GM12878 (cell line): ENCODE measurements around the gene NRXN3. TPM values are rescaled to one million over a fixed set of nuclear protein-coding genes. Genes with fewer than 3 reads are reported as not detected.

ENCODE experiments used
- ATAC-seq: fragments of 200-7000 bp; cut with Tn5 transposase; 3 replicates; pipeline ENCODE4 v1.9.1; 2020; ENCODE audit warnings: mild to moderate bottlenecking, moderate library complexity
- BruUV-seq: library from RNA; stranded (reverse); fragments of 400-500 nt; replicated peaks from 2 replicates; lab custom pipeline; 2021; lab: Mats Ljungman, UMichigan
- CTCF ChIA-PET: fragments of 300-600 bp; sonication (Branson Sonifier 250); formaldehyde crosslinking; extraction: SDS; loops from one replicate; lab custom pipeline; 2021; ENCODE audit warnings: inconsistent platforms; lab: Yijun Ruan, JAX
- POLR2A ChIA-PET: fragments of 350-600 bp; formaldehyde crosslinking; extraction: SDS; loops from one replicate; lab custom pipeline; 2021; ENCODE audit warnings: inconsistent platforms; lab: Charles Lee
- RAD21 ChIA-PET: fragments of 300-600 bp; sonication (Branson Sonifier 250); formaldehyde crosslinking; loops from one replicate; lab custom pipeline; 2023; ENCODE audit warnings: antibody characterized with exemption; ENCODE audit not compliant: unreplicated experiment; lab: Charles Lee
- SMC1A ChIA-PET: fragments of 300-600 bp; sonication (Branson Sonifier 250); formaldehyde crosslinking; loops from one replicate; lab custom pipeline; 2023; ENCODE audit not compliant: unreplicated experiment, uncharacterized antibody; lab: Charles Lee
- DNase-seq: peaks from one replicate; pipeline ENCODE4 v3.0.0-alpha.2; 2011; ENCODE audit warnings: low read depth, low spot score
- FAIRE-seq: peaks from 3 replicates; lab custom pipeline; 2011; peaks lifted over from hg19 to GRCh38; lab: Jason Lieb, UNC
- H2AFZ ChIP-seq: 2 replicates; pipeline ENCODE4 v1.6.0; 2011; ENCODE audit warnings: low read depth, low read length, control low read depth; ENCODE audit not compliant: control insufficient read depth
- H3K27ac ChIP-seq: 2 replicates; pipeline ENCODE4 v1.5.1; 2011; ENCODE audit warnings: control low read depth; ENCODE audit not compliant: control insufficient read depth, insufficient read depth
- H3K27me3 ChIP-seq, 2 experiments: replicated peaks in 1 of 2; 2 replicates each; pipeline versions ENCODE4 v1.6.0 to v1.6.1; 2011; ENCODE audit warnings: low read length in 1 of 2; ENCODE audit not compliant: control insufficient read depth in 2 of 2, insufficient read depth in 2 of 2
- H3K36me3 ChIP-seq, 2 experiments: 2 replicates each; pipeline ENCODE4 v1.5.1; 2011; ENCODE audit warnings: low read length in 1 of 2; ENCODE audit not compliant: control insufficient read depth in 2 of 2, insufficient read depth in 2 of 2
- H3K4me1 ChIP-seq: 2 replicates; pipeline ENCODE4 v1.6.1; 2011; ENCODE audit warnings: mild to moderate bottlenecking, low read length, moderate library complexity, mixed read lengths; ENCODE audit not compliant: control insufficient read depth, insufficient read depth
- H3K4me2 ChIP-seq: 2 replicates; pipeline ENCODE4 v1.6.0; 2011; ENCODE audit warnings: control low read depth; ENCODE audit not compliant: control insufficient read depth, insufficient read depth
- H3K4me3 ChIP-seq: fragments of 200-600 bp; sonication (generic); 2 replicates; pipeline ENCODE4 v1.5.1; 2016
- H3K79me2 ChIP-seq: 2 replicates; pipeline ENCODE4 v1.6.0; 2011; ENCODE audit warnings: low read length; ENCODE audit not compliant: control insufficient read depth, insufficient read depth
- H3K9ac ChIP-seq: 2 replicates; pipeline ENCODE4 v1.8.0; 2011; ENCODE audit warnings: low read length, control low read depth, mixed read lengths; ENCODE audit not compliant: control insufficient read depth, insufficient read depth
- H3K9me3 ChIP-seq: replicated peaks from 3 replicates; pipeline ENCODE4 v1.5.1; 2011; ENCODE audit warnings: mild to moderate bottlenecking, low read length; ENCODE audit not compliant: control insufficient read depth, insufficient read depth
- H4K20me1 ChIP-seq: 2 replicates; pipeline ENCODE4 v1.6.0; 2011; ENCODE audit not compliant: control insufficient read depth, insufficient read depth
- BACH1 ChIP-seq: fragments of 450-650 bp; IDR thresholded peaks from 2 replicates; pipeline ENCODE4 v1.6.1; 2017; ENCODE audit warnings: mild to moderate bottlenecking, borderline replicate concordance
- HCFC1 ChIP-seq: fragments of 150-350 bp; IDR thresholded peaks from 2 replicates; pipeline ENCODE4 v1.6.1; 2014; ENCODE audit warnings: low read length
- RELB ChIP-seq: fragments of 450-650 bp; IDR thresholded peaks from 2 replicates; pipeline ENCODE4 v1.6.1; 2017; ENCODE audit warnings: low read depth, mild to moderate bottlenecking, moderate library complexity
- USF1 ChIP-seq: IDR thresholded peaks from 2 replicates; pipeline ENCODE4 v1.6.1; 2011; ENCODE audit warnings: borderline replicate concordance, low read depth, mild to moderate bottlenecking, moderate library complexity, mixed read lengths, low read length; ENCODE audit not compliant: insufficient read depth; ENCODE audit errors: extremely low read length
- WGBS: methylation state at CpG from one replicate; pipeline ENCODE4 v1.1.6; 2016; ENCODE audit warnings: low lambda C conversion rate; ENCODE audit not compliant: insufficient replicate concordance, insufficient coverage; ENCODE audit errors: missing lambda C conversion rate; 5-methylcytosine and 5-hydroxymethylcytosine counted together
- in situ Hi-C: fragments of 300-500 bp; cut with MboI; formaldehyde crosslinking; loops from 9 replicates; pipeline ENCODE4 v1.14.3; 2018; ENCODE audit warnings: mixed read lengths
- intact Hi-C: fragments of 100-400 bp; cut with micrococcal nuclease; formaldehyde crosslinking; loops from one replicate; pipeline ENCODE4 v1.14.2; 2022; ENCODE audit not compliant: unreplicated experiment
- polyA plus RNA-seq, 11 experiments: library from polyadenylated mRNA; depleted of rRNA in 4 of 11; unstranded in 6 of 11; stranded (reverse) in 5 of 11; fragments of >200 nt; fragmentation: Nextera tagmentation in 4 of 11; fragmentation: Illumina TruSeq in 1 of 11; extraction: Ambion mirVana in 4 of 11; extraction: Trizol in 1 of 11; gene quantifications; 1 replicate in 1 of 11; 2 replicates in 10 of 11; pipeline versions ENCODE4 v1.2.1 to v1.2.3, GENCODE V29; 2011 to 2016; ENCODE audit warnings: inconsistent platforms in 2 of 11, missing spikeins in 2 of 11, low read depth in 1 of 11
- total RNA-seq, 4 experiments: library from RNA; depleted of rRNA in 3 of 4; stranded (reverse); fragments of >200 nt in 3 of 4; fragmentation: Illumina TruSeq in 1 of 4; extraction: Trizol in 1 of 4; gene quantifications; 2 replicates each; pipeline versions ENCODE4 v1.2.1 to v1.2.3, GENCODE V29; 2013 to 2021

NRXN3 gene
- total and polyA plus RNA-seq, 10 of the 15 experiments (the other 5 are each of a cell fraction or from before 2014, with no cell fraction given): 0.52 to 3.3 (median 1.4) TPM

DNA sequence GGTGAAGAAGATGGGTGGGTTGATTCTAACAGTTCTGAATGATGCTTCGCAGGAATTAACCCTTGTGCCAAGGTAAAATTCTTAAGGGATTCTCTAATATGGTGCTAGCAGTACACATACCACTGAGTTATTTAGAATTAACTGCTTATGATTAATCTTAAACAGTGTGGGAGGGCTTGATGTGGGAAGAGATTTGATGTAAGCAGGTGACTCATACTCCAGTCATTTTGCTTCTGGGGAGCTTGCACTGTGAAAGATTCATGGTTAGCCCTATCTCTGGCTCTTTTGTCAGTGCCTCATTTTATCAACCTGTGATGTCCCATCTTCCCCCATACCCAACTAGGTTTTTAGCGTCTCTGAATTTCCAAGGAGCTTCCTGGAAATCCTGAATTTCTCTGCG lies 83.8 kb downstream of the NRXN3 start (continued):
- no peak for TF ChIP-seq RELB

DNA sequence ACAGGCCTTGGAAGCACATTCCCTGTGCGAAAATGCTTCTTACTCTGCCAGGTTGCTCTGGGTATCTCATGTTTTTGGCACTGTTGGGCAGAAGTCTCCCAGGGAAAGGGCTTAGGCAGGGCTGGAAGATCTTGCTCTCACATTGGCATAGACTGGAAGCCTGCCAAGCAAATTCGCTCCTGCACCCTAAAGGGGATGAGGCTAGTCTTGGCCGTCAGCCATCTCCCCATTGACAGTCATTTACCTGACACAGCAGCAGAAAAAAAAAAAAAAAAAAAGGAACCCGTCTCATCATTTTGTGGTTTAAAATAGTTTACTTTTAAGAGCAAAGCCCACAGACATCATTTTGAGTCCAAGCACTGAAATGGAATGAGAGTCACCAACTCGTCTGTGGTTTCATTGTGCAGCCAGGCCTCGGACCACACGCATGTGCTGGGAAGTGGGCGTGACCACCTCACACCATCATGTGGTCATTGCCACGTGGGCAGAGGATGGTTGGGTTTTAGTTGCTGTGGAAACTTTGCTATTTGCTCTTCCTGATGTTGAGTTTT lies 84.8 kb downstream of the NRXN3 start:
- peaks cover 0 to 2% of the 10 kb centered on the region in 2 experiments; a peak in 1 of 4 replicates for H3K27me3 ChIP-seq
- no peaks in the 10 kb centered on the region for H3K9me3 ChIP-seq
- WGBS: 11% methylated on average over 9 of the region's 9 CpGs
- no peak for ATAC-seq
- BruUV-seq: no TSS peak
- intact Hi-C loops (no loop called here), in situ Hi-C loops (no loop called here)
- H3K4me2 ChIP-seq: no peak overlapping the region
- SMC1A ChIA-PET: no interaction called here
- no peaks in the 10 kb centered on the region for H4K20me1 ChIP-seq
- POLR2A ChIA-PET: no interaction called here
- H3K9ac ChIP-seq: no peak overlapping the region
- FAIRE-seq: no peak
- H2AFZ ChIP-seq: no peak overlapping the region
- H3K4me1 ChIP-seq: no peaks in the 10 kb centered on the region
- no peak overlapping the region for H3K27ac ChIP-seq
- no peak overlapping the region for H3K4me3 ChIP-seq
- RAD21 ChIA-PET: no interaction called here
- no peak for TF ChIP-seq HCFC1
- TF ChIP-seq USF1: peak; percentile 16
- TF ChIP-seq BACH1: no peak
- H3K79me2 ChIP-seq: no peaks in the 10 kb centered on the region
- CTCF ChIA-PET: no interaction called here
- no peak for DNase-seq
- H3K36me3 ChIP-seq: no peaks in the 10 kb centered on the region
